ENCODE results near the gene ANAPC13. TPM values are rescaled to one million over a fixed set of nuclear protein-coding genes. Genes with fewer than 3 reads are reported as not detected.

ANAPC13 gene
- total RNA-seq, 3 donors from 2014 or later (not counting 1 experiment from before 2014, with no cell fraction given), result 16.1 to 20.4 (median 16.6) TPM

DNA sequence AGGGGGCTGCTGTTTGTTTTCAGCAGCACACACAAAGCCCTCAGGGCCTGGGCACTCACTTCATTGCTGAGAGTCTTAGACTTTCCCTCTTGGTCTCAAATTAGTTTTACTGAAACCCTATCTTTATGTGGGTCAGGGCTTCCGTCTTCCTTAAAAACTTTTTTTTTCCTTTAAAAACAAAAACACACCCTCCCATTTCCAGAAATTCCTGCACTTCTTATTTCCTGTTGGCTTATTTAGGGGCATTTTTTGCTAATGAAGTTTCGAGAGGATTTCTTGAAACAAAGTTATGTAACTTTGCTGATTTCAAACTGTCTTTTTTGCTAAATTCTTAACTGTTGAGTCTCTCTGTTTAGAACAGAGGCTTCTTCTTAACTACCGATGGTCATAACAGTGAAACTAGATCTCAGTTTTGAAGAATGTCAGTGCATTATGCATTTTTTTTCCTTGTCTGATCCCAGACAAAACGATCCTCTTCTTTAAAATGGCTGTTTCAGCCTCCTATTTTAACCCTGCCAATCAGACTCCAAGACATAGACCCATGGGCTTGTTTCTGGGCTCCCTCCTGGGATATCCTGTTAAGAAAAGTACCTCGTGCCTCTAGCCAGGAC lies 23.3 kb downstream of the ANAPC13 start:
- Mint-ChIP-seq H3K9me3 (no peaks in the 10 kb centered on the region), H3K27ac (no peak overlapping the region), H3K4me3 (no peak overlapping the region), H3K36me3 (no peaks in the 10 kb centered on the region), H3K27me3 (ENCODE audit: low read depth in 2 of 2) (peaks cover 14 to 37% of the 10 kb centered on the region in 2 donors), H3K4me1 (no peaks in the 10 kb centered on the region)
- Histone ChIP-seq H3K4me1 (ENCODE audit: control insufficient read depth, insufficient read depth, low read length) (no peaks in the 10 kb centered on the region), H3K4me3 (ENCODE audit: low read length) (no peak overlapping the region), H3K27me3 (ENCODE audit: control insufficient read depth, insufficient read depth, low read length) (no peaks in the 10 kb centered on the region), H3K9me3 (ENCODE audit: control insufficient read depth, insufficient read depth, low read length) (no peaks in the 10 kb centered on the region), H3K27ac (ENCODE audit: low read length) (no peak overlapping the region), H3K36me3 (ENCODE audit: control insufficient read depth, insufficient read depth, low read length) (no peaks in the 10 kb centered on the region)
- intact Hi-C loops (cut with micrococcal nuclease), result no loop called here
- DNase-seq (no peak), ATAC-seq (no peak)
- TF ChIP-seq, protein P1, sequence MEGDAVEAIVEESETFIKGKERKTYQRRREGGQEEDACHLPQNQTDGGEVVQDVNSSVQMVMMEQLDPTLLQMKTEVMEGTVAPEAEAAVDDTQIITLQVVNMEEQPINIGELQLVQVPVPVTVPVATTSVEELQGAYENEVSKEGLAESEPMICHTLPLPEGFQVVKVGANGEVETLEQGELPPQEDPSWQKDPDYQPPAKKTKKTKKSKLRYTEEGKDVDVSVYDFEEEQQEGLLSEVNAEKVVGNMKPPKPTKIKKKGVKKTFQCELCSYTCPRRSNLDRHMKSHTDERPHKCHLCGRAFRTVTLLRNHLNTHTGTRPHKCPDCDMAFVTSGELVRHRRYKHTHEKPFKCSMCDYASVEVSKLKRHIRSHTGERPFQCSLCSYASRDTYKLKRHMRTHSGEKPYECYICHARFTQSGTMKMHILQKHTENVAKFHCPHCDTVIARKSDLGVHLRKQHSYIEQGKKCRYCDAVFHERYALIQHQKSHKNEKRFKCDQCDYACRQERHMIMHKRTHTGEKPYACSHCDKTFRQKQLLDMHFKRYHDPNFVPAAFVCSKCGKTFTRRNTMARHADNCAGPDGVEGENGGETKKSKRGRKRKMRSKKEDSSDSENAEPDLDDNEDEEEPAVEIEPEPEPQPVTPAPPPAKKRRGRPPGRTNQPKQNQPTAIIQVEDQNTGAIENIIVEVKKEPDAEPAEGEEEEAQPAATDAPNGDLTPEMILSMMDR (IDR thresholded peaks at IDR 0.05), result no peak
- WGBS (ENCODE audit: insufficient coverage), result 78% methylated on average over 5 of the region's 5 CpGs

DNA sequence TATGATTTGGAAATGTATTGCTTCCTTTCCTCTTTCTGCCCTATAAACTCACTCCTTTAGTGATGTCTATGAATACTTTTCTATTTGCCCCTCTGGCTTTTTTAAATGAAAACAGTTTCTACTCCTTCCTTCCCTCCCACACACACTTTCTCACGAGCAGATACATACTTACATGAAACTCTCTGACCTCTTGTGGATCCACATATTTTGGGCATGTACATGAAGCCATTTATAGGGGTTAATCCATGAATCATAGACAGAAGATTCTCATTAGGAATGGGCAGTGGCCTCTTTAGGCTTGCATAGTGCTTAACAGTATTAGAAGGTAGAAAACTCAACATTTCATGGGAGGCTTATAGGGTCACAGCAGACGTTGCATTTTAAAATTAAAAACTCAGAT lies 24.8 kb downstream of the ANAPC13 start:
- H3K4me3 Mint-ChIP-seq, result no peak overlapping the region
- 66% methylated on average over 2 of the region's 2 CpGs for WGBS (ENCODE audit: insufficient coverage)
- H3K27ac Mint-ChIP-seq, result no peak overlapping the region
- no peaks in the 10 kb centered on the region for H3K9me3 Mint-ChIP-seq
- TF ChIP-seq, protein P1 (IDR thresholded peaks at IDR 0.05), result no peak
- H3K36me3 Mint-ChIP-seq, result no peaks in the 10 kb centered on the region
- Histone ChIP-seq H3K27me3 (ENCODE audit: control insufficient read depth, insufficient read depth, low read length) (no peaks in the 10 kb centered on the region), H3K27ac (ENCODE audit: low read length) (no peak overlapping the region), H3K36me3 (ENCODE audit: control insufficient read depth, insufficient read depth, low read length) (no peaks in the 10 kb centered on the region), H3K4me1 (ENCODE audit: control insufficient read depth, insufficient read depth, low read length) (no peaks in the 10 kb centered on the region), H3K9me3 (ENCODE audit: control insufficient read depth, insufficient read depth, low read length) (no peaks in the 10 kb centered on the region), H3K4me3 (ENCODE audit: low read length) (no peak overlapping the region)
- intact Hi-C loops (cut with micrococcal nuclease), result no loop called here
- ATAC-seq, result no peak
- no peak for DNase-seq
- no peaks in the 10 kb centered on the region for H3K4me1 Mint-ChIP-seq
- H3K27me3 Mint-ChIP-seq (ENCODE audit: low read depth in 2 of 2), result peaks cover 14 to 43% of the 10 kb centered on the region in 2 donors

DNA sequence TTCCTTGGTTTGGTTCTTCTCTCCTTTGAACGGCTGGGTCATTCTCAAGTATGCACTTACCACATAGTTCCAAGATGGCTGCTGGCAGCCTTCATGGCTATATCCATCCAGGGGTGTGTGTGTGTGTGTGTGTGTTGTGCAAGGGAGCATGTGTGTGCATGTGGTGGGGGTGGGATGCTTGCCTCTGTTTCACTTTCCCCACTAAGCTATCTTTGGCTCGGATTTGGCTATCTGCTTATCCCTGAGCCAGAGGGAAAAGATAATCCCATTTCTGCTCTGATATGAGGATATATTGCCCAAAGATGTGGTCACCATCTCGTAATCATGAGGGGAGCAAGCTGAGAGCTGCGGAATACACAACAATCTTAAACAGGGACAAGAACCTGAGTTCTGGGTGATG lies 26.2 kb downstream of the ANAPC13 start:
- Mint-ChIP-seq H3K27ac (no peak overlapping the region), H3K4me3 (no peak overlapping the region), H3K27me3 (ENCODE audit: low read depth in 2 of 2) (peaks cover 14 to 43% of the 10 kb centered on the region in 2 donors), H3K4me1 (no peaks in the 10 kb centered on the region), H3K9me3 (no peaks in the 10 kb centered on the region), H3K36me3 (no peaks in the 10 kb centered on the region)
- no peaks in the 10 kb centered on the region for H3K27me3 ChIP-seq (ENCODE audit: control insufficient read depth, insufficient read depth, low read length)
- H3K27ac ChIP-seq (ENCODE audit: low read length), result no peak overlapping the region
- no peaks in the 10 kb centered on the region for H3K36me3 ChIP-seq (ENCODE audit: control insufficient read depth, insufficient read depth, low read length)
- no peaks in the 10 kb centered on the region for H3K9me3 ChIP-seq (ENCODE audit: control insufficient read depth, insufficient read depth, low read length)
- ATAC-seq, result no peak
- 89% methylated on average over 3 of the region's 4 CpGs for WGBS (ENCODE audit: insufficient coverage)
- intact Hi-C loops (cut with micrococcal nuclease), result no loop called here
- TF ChIP-seq, protein P1 (IDR thresholded peaks at IDR 0.05), result no peak
- no peak overlapping the region for H3K4me3 ChIP-seq (ENCODE audit: low read length)
- DNase-seq, result no peak
- H3K4me1 ChIP-seq (ENCODE audit: control insufficient read depth, insufficient read depth, low read length), result no peaks in the 10 kb centered on the region

DNA sequence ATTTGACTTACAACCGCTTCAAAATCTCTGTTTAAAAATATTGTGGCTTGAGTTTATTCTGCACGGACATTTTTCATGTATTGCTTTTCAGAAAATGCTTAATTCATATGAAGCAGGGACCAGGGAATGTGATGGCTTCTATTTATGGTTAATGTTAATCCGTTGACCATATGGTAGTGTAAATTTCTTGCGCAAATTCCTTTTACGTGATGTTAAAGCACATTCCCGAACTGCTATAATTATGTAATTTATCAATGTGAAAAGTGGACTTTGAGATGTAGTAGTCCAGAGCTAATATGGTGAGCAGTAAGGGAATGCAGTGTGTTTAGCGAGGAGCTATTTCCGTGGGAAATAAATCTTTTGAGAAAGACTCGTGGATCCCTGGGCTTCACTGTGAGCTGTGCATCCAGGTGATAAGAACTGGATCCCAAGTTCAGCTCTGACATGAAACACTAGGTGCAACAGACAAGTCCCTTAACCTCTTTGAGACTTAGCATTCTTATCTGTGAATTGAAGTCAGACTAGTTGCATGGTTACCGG lies 27.3 kb downstream of the ANAPC13 start:
- WGBS (ENCODE audit: insufficient coverage), result 92% methylated on average over 9 of the region's 10 CpGs
- no peaks in the 10 kb centered on the region for H3K9me3 ChIP-seq (ENCODE audit: control insufficient read depth, insufficient read depth, low read length)
- H3K9me3 Mint-ChIP-seq, result no peaks in the 10 kb centered on the region
- H3K36me3 ChIP-seq (ENCODE audit: control insufficient read depth, insufficient read depth, low read length), result no peaks in the 10 kb centered on the region
- no peaks in the 10 kb centered on the region for H3K27me3 ChIP-seq (ENCODE audit: control insufficient read depth, insufficient read depth, low read length)
- no peak overlapping the region for H3K27ac ChIP-seq (ENCODE audit: low read length)
- H3K27ac Mint-ChIP-seq, result no peak overlapping the region
- no peak overlapping the region for H3K4me3 Mint-ChIP-seq
- H3K4me3 ChIP-seq (ENCODE audit: low read length), result no peak overlapping the region
- no peaks in the 10 kb centered on the region for H3K4me1 Mint-ChIP-seq
- TF ChIP-seq, protein P1 (IDR thresholded peaks at IDR 0.05), result no peak
- H3K36me3 Mint-ChIP-seq, result no peaks in the 10 kb centered on the region
- no peaks in the 10 kb centered on the region for H3K4me1 ChIP-seq (ENCODE audit: control insufficient read depth, insufficient read depth, low read length)
- H3K27me3 Mint-ChIP-seq (ENCODE audit: low read depth in 2 of 2), result peaks cover 14 to 48% of the 10 kb centered on the region in 2 donors
- DNase-seq (no peak), ATAC-seq (no peak)
- intact Hi-C loops (cut with micrococcal nuclease), result no loop called here
